ENCODE measurements around the gene PPP2R5E. TPM values are rescaled to one million over a fixed set of nuclear protein-coding genes. Genes with fewer than 3 reads are reported as not detected.

PPP2R5E gene
- total and polyA plus RNA-seq, 2 of the 8 experiments (the other 6 are each of a cell fraction or from before 2014, with no cell fraction given), result 6.8 to 64.6 TPM

- POLR2A ChIA-PET (ENCODE audit: partially characterized antibody), result interaction anchor here (1.6 kb wide), 1 partner anchor 51 kb away, joined by 5 read pairs; the partner anchor contains the start of gene PPP2R5E
- H3K27me3 ChIP-seq (replicated peaks in 1 of 4; ENCODE audit: control insufficient read depth in 3 of 4, extremely low read depth in 1 of 4, insufficient read depth in 3 of 4, low read length in 3 of 4), result no peaks in the 10 kb centered on the region
- no peak overlapping the region for H2BK12ac ChIP-seq (ENCODE audit: low read depth, low read length)
- H3K4ac ChIP-seq (replicated peaks; ENCODE audit: insufficient read length, low read depth, low read length), result no peak overlapping the region
- H3K4me3 ChIP-seq (ENCODE audit: extremely low read depth in 1 of 4, insufficient read depth in 2 of 4, low read depth in 3 of 4, low read length in 4 of 4), result no peak overlapping the region
- no peaks in the 10 kb centered on the region for H3K9me3 ChIP-seq (ENCODE audit: insufficient read depth in 2 of 2, low read depth in 1 of 2, low read length in 1 of 2)
- no peak overlapping the region for H3K9ac ChIP-seq (replicated peaks in 1 of 4; ENCODE audit: extremely low read depth in 1 of 4, low read depth in 3 of 4, low read length in 3 of 4)
- H3K18ac ChIP-seq (ENCODE audit: extremely low read depth, low read length), result no peak overlapping the region
- no peak overlapping the region for H3K27ac ChIP-seq (ENCODE audit: low read depth, low read length)
- peaks cover 1 to 7% (median 5%) of the 10 kb centered on the region in 4 experiments; a peak in 6 of 7 replicates for H3K4me1 ChIP-seq (replicated peaks in 1 of 4; ENCODE audit: control insufficient read depth in 3 of 4, insufficient read depth in 4 of 4, low read length in 3 of 4)
- H3K4me2 ChIP-seq (ENCODE audit: insufficient read depth in 1 of 2, low read depth in 2 of 2, low read length in 2 of 2), result no peak overlapping the region
- H2AK5ac ChIP-seq (ENCODE audit: low read depth, low read length), result no peak overlapping the region
- H2BK5ac ChIP-seq (ENCODE audit: low read depth, low read length), result no peak overlapping the region
- FAIRE-seq, result no peak
- no peak overlapping the region for H2AFZ ChIP-seq (ENCODE audit: low read length)
- CTCF ChIA-PET (ENCODE audit: partially characterized antibody), result interaction anchor here (2.0 kb wide), 1 partner anchor 33 kb away, joined by 11 read pairs; no protein-coding TSS in a partner anchor
- peaks cover 0 to 94% of the 10 kb centered on the region in 2 experiments; a peak in 2 of 4 replicates for H3K79me2 ChIP-seq (ENCODE audit: control insufficient read depth in 1 of 2, insufficient read depth in 2 of 2, low read length in 2 of 2)
- no peaks in the 10 kb centered on the region for H3K23me2 ChIP-seq (ENCODE audit: low read depth, low read length)
- H2BK15ac ChIP-seq (ENCODE audit: low read length), result no peak overlapping the region
- no peak for DNase-seq (ENCODE audit: low read depth in 1 of 2, low spot score in 2 of 2)
- H2BK120ac ChIP-seq (replicated peaks; ENCODE audit: low read depth, low read length), result no peak overlapping the region
- H3K36me3 ChIP-seq (ENCODE audit: control insufficient read depth in 2 of 4, insufficient read depth in 4 of 4, low read length in 3 of 4), result no peaks in the 10 kb centered on the region
- H3K23ac ChIP-seq (ENCODE audit: insufficient read length), result no peak overlapping the region
- H4K8ac ChIP-seq (ENCODE audit: extremely low read depth, insufficient read depth, low read length), result no peak overlapping the region
- H2BK20ac ChIP-seq (ENCODE audit: low read length), result no peak overlapping the region
- peaks cover 6 to 13% of the 10 kb centered on the region in 2 experiments for H4K20me1 ChIP-seq (replicated peaks in 1 of 2; ENCODE audit: control insufficient read depth in 1 of 2, insufficient read depth in 2 of 2, low read length in 2 of 2)
- no peak overlapping the region for H3K14ac ChIP-seq (ENCODE audit: insufficient read length)
- H4K91ac ChIP-seq (replicated peaks; ENCODE audit: insufficient read length, low read length), result no peak overlapping the region
- H3K56ac ChIP-seq (replicated peaks; ENCODE audit: insufficient read length, low read depth, low read length), result no peak overlapping the region
- H4K5ac ChIP-seq (ENCODE audit: insufficient read length, low read depth, low read length), result no peak overlapping the region
- H3K79me1 ChIP-seq (ENCODE audit: low read depth, low read length), result peaks cover 3% of the 10 kb centered on the region; the same call in 1 of the 2 replicates
- no peak for TF ChIP-seq KDM5A (IDR thresholded peaks at IDR 0.05; ENCODE audit: low read length)
Observed at GRCh38 chr14:63492391-63492790, 50.8 kb downstream of the PPP2R5E start.

All from H1 (cell line).